ENCODE data around the gene UBE2Q1.

- TF ChIP-seq KAT7 (CRISPR knock-in tag; IDR thresholded peaks at IDR 0.05; ENCODE audit: borderline replicate concordance): no peak
- TF ChIP-seq CTCF (IDR thresholded peaks at IDR 0.05): no peak
- no peak for TF ChIP-seq NR3C1 (CRISPR knock-in tag; conservative IDR thresholded peaks at IDR 0.05; ENCODE audit: low read depth)
- no peak for TF ChIP-seq IRF2 (CRISPR knock-in tag; IDR thresholded peaks at IDR 0.05; ENCODE audit: borderline replicate concordance, low read depth)
- TF ChIP-seq FOXJ3 (CRISPR knock-in tag; IDR thresholded peaks at IDR 0.05; ENCODE audit: borderline replicate concordance): no peak
- TF ChIP-seq, protein P1, sequence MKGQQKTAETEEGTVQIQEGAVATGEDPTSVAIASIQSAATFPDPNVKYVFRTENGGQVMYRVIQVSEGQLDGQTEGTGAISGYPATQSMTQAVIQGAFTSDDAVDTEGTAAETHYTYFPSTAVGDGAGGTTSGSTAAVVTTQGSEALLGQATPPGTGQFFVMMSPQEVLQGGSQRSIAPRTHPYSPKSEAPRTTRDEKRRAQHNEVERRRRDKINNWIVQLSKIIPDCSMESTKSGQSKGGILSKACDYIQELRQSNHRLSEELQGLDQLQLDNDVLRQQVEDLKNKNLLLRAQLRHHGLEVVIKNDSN (CRISPR knock-in tag; IDR thresholded peaks at IDR 0.05): no peak
- TF ChIP-seq ATF6 (CRISPR knock-in tag; IDR thresholded peaks at IDR 0.05): no peak
- TF ChIP-seq GABPB1 (CRISPR knock-in tag; IDR thresholded peaks at IDR 0.05): no peak
Observed at GRCh38 chr1:154503898-154504297, 54.6 kb downstream of the UBE2Q1 start.

Data from WTC11 (cell line).